ENCODE results near the gene CNKSR3.
A peak's percentile ranks its signal among the peaks of the same experiment; 100 is the strongest.

Gene CNKSR3

DNA sequence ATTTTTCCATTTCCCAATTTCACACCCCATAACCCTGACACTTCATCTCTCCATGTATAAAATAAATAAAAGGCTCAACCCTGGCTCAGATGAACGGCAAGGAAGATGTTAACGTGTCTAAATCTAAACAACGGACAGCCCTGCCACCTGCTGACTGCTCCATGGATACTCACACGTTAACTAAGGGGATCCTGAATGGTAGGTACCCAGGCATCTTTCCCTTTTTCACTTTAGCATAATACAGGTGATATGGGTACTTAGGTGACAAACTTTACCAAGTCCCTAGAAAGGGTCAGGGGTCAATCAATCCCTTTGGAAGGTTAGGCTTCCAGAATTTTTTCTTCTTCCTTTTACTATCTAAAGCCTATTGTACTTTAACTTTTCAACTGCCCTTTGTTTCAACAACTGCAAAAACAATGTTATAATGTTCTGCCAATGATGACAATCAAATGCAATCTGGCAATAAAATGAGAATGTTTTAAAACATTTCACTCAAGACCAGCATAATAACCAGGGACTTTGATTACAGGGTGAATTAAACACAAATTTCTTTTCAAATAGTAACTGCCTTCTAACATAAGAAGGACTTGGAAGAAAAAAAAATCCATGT, 101.5 kb downstream of the CNKSR3 start:
- DNase-seq, result peak; percentile 44
- in situ Hi-C loops (cut with HindIII; ENCODE audit: low pct_ligation_motif_present, low pct_unique_long_range_greater_than_20kb, low sequenced_read_pairs), result no loop called here

DNA sequence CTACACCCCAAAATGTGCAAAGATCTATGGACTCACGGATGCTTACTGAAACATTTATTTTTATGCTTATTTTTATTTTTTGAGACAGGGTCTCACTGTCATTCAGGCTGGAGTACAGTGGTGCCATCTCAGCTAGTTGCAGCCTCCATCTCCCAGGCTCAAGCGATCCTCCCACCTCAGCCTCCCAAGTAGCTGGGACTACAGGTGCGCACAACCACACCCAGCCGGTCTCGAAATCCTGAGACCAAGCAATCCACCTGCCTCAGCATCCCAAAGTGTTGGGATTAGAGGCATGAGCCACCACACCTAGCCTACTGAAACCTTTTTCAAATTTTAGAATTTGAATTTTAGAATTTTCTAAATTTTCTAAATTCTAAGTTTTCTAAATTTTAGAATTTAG, 103.0 kb downstream of the CNKSR3 start:
- in situ Hi-C loops (cut with HindIII; ENCODE audit: low pct_ligation_motif_present, low pct_unique_long_range_greater_than_20kb, low sequenced_read_pairs), result no loop called here

DNA sequence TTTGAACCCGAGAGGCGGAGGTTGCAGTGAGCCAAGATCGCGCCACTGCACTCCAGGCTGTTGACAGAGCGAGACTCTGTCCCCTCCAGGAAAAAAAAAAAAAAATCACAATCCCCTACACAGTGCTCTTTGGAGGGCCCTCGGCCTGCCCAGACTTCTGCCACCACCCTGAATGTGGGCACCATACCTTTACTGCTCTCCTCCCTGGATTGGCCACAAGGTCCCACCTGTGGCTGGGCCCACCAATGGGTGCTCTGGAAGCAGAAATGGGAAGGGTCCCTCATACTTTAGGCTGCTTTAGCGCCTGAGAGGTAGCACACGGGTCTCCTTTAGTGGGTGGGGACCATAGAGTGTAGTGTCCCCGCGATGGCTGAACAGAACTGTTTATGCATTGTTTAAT, 103.6 kb downstream of the CNKSR3 start:
- no peak for DNase-seq
- in situ Hi-C loops (cut with HindIII; ENCODE audit: low pct_ligation_motif_present, low pct_unique_long_range_greater_than_20kb, low sequenced_read_pairs), result no loop called here

More for the DNA sequence above, 103.0 kb downstream of the CNKSR3 start:
- no peak for DNase-seq

DNA sequence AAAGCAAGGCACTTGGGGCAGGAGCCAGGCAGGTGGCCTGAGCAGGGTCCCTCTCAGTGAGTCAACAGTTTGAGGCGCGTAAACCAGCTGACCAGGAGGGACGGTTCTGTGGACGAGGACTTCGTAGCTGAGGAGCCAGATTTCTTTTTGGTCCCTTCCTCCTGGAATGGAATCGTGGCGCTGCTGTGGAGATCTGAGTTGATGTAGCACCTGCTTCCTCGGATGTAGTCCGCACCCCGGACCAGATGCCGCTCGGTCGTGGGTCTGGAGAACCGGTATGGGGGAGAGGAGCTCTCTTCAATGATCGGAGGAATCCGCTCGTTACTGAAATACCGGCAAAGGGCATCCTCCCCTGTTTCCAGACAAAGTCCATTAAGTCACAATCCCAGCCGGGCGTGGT, 104.2 kb downstream of the CNKSR3 start:
- in situ Hi-C loops (cut with HindIII; ENCODE audit: low pct_ligation_motif_present, low pct_unique_long_range_greater_than_20kb, low sequenced_read_pairs), result no loop called here
- DNase-seq, result no peak

DNA sequence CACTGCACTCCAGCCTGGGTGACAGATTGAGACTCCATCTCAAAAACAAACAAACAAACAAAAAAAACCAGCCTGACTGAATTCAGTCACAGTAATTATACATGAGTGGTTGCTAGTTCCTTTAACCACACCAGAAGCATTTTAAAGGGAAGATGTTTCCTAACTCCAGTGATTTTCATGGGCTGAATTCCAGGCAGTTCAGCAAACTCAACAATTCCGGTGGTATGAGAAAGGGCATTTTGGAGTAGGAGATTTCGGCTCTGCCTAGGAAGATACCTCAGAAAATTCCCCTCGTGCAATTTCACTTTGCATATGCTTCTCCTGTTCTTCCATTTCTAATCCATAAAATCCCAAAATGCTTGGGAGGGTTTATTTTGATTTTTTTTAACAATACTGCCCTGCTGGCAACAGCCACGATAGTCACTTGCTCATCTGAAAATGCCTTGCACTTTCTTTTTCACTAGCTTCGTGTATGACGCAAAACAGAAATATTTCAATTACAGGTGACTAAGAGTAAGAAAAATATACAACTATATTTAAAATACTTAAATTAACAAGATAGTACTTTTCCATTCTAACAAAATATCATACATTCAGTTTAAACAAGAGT, 105.6 kb downstream of the CNKSR3 start:
- DNase-seq, result peak; percentile 38
- in situ Hi-C loops (cut with HindIII; ENCODE audit: low pct_ligation_motif_present, low pct_unique_long_range_greater_than_20kb, low sequenced_read_pairs), result no loop called here

DNA sequence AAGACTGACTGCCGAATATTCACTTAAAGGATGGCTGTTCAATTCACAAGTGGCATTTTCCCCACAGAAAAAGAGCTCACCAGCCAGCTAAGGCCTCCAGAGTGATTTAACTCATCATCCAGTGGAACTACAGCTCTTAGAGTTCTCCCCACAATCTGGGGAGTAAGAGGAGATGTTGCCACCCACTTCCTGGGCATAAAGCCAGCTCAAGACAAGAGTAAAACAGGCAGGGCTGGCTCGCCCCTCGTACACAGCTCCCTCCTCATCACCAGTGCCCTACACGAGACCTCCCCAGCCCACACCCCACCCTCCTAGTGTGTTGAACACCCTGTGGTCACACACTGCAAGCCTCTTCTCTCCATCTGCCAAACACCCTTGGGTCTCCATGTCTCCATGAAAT, 106.7 kb downstream of the CNKSR3 start:
- peak; percentile 19 for DNase-seq
- in situ Hi-C loops (cut with HindIII; ENCODE audit: low pct_ligation_motif_present, low pct_unique_long_range_greater_than_20kb, low sequenced_read_pairs), result no loop called here

DNA sequence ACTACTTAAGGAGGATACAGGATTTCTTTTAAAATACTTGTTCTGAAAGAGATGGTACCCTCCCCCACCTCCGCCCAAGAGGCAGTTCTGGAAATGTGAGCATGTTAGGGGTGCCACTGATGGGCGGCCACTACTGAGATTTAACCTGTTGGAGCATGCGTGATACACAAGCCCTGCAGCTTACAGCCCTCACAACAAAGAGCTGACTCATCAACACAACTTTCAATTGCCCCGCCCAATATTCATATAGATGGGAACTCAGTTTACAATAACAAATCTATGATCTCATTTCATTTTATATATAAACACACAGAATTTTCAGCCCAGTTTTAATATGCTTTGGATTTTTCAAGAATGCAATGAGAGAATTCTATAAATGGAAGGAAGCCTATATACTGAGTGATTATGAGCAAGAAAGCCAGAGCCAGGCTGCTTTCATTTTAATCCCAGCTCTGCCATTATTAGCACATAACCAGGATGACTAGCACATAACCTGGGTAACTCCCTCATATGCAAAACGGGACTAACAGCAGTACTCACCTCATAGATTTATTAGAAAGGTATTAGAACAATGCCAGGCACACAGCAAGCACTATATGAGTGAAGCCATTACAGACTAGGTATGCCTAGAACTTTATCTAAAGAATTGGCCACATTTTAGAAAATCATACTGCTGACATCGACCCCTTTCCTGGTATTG, 108.3 kb downstream of the CNKSR3 start:
- DNase-seq, result no peak

DNA sequence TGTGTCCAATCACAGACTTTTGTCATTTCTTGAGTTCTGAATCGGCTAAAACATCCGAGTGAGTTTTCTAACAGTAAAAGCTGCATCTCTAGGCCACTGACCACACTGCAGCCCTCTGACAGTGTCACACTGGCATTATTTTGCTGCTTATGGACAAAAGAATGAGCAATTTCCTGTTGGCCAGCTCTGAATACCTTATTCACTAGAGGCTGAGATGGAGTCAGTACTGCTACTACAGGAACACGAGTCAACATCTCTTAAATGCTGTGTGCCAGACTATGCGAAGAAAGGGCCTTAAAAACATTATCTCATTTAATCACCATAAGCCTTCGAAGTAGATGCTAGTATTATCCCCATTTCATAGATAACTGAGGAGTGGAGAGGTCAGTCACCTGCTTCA, 111.4 kb downstream of the CNKSR3 start:
- in situ Hi-C loops (cut with HindIII; ENCODE audit: low pct_ligation_motif_present, low pct_unique_long_range_greater_than_20kb, low sequenced_read_pairs), result no loop called here
- DNase-seq, result no peak

More for the DNA sequence above, 108.3 kb downstream of the CNKSR3 start:
- in situ Hi-C loops (cut with HindIII; ENCODE audit: low pct_ligation_motif_present, low pct_unique_long_range_greater_than_20kb, low sequenced_read_pairs), result no loop called here

DNA sequence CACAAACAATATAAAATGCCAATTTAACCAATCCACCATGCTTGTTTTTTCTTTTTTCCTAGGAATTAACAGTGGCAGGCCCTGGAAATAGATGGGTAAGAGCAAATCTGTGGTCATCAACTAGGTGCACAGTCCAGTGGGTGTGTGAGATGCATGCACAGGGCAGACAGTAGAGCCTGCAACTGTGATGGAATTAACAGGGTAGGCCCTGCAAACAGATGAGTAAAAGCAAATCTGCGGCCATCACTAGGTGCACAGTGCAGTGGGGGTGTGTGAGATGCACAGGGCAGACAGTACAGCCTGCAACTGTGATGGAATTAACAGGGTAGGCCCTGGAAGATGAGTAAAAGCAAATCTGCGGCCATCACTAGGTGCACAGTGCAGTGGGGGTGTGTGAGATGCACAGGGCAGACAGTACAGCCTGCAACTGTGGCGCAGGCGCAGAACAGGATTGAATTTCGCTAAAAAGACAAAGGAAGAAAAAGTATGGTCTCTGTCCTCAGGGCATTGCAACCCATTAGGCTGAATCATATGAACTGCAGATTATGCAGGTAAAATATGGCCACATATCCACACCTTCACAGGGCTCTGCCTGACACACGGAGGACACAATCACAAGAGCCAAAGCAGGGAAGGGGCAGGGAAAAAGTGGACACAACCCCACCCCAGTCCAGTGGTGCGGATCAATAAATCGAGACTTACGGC, 112.8 kb downstream of the CNKSR3 start:
- DNase-seq, result no peak
- in situ Hi-C loops (cut with HindIII; ENCODE audit: low pct_ligation_motif_present, low pct_unique_long_range_greater_than_20kb, low sequenced_read_pairs), result no loop called here

DNA sequence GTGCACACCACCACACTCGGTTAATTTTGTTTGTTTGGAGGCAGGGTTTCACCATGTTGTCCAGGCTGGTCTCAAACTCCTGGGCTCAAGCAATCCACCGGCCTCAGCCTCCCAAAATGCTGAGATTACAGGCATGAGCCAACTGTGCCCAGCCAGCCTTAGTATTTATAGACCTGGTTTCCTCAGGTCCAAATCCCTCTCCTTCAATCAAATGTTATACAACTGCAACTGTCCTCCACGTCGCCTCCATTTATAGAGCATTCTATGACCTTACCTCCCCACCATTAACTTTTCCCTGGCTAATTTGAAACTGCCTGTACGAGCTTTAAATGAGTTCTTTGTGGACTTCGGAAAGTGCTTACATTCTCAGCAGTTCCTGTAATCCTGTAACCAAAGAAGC, 114.6 kb downstream of the CNKSR3 start:
- in situ Hi-C loops (cut with HindIII; ENCODE audit: low pct_ligation_motif_present, low pct_unique_long_range_greater_than_20kb, low sequenced_read_pairs), result no loop called here

DNA sequence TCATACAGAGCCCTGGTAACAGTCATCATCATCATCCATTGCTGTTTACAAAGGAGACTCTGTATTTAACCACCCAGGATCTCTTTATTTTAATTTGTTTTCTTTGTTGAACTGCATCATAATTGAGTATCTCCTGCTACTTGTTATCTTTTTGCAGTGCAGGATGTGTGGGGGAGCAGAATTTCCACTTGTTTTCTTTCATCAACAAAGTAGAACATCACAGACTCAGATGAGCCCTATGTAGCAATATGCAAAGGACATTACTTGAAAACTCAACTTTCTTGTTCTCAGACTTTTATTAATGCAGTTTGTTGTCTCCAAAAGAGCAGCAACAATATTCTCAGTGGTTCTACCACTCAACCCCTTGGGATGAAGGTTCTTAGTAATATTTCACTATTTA, 115.2 kb downstream of the CNKSR3 start:
- in situ Hi-C loops (cut with HindIII; ENCODE audit: low pct_ligation_motif_present, low pct_unique_long_range_greater_than_20kb, low sequenced_read_pairs), result no loop called here
- DNase-seq, result no peak

More for the DNA sequence above, 114.6 kb downstream of the CNKSR3 start:
- no peak for DNase-seq

DNA sequence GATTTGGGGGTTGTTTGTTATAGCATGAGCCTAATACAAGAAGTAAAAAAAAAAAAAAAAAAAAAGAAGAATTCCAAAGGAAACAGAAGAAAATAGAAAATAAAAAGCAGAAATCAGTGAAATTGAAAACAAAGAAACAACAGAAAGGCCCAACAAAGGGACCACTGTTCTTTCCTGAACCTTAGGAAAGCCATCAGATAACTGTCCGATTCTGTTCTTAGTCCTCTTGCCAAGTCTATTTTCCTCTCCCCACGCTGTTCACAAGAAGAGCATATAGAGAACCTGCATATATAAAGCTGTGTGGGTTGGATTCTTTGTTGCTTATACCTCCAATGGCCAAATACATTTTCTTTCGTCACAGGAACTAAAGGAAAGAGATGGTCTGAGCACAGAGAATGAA, 115.9 kb downstream of the CNKSR3 start:
- in situ Hi-C loops (cut with HindIII; ENCODE audit: low pct_ligation_motif_present, low pct_unique_long_range_greater_than_20kb, low sequenced_read_pairs), result no loop called here
- no peak for DNase-seq

DNA sequence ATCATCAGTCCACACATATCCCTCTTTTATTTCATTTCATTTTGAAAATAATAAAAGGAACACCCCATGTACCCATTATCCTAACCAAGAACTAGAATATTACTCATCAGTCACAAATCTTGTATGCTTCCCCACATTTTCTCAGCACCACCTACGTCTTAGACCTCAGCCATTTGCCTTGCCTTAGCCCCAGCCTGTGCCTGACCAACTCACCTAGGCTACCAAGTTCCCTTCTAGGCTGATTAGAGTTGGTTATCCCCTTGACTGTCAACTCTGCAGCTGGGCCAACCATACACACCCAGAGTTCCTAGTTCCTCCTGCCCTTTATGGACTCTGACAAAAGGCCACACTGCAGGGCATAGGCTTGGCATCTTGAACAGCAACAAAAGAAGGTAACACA, 120.5 kb downstream of the CNKSR3 start:
- in situ Hi-C loops (cut with HindIII; ENCODE audit: low pct_ligation_motif_present, low pct_unique_long_range_greater_than_20kb, low sequenced_read_pairs), result no loop called here
- no peak for DNase-seq

DNA sequence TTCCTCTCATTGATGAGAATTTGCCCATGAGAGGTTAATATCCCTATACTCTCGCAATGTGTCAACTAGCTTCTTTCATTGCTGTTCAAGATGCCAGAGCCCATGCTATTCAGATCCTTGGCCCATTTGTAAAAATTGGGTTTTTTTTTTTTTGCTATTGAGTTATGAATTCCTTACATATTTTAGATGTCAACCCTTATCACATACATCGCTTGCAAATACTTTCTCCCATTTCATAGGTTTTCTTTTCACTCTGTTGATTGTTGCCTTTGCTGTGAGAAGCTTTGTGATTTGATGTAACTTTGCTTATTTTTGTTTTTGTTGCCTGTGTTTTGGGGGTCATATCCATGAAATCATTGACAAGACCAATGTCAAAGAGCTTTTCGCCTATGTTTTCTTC, 121.7 kb downstream of the CNKSR3 start:
- in situ Hi-C loops (cut with HindIII; ENCODE audit: low pct_ligation_motif_present, low pct_unique_long_range_greater_than_20kb, low sequenced_read_pairs), result no loop called here
- DNase-seq, result no peak

DNA sequence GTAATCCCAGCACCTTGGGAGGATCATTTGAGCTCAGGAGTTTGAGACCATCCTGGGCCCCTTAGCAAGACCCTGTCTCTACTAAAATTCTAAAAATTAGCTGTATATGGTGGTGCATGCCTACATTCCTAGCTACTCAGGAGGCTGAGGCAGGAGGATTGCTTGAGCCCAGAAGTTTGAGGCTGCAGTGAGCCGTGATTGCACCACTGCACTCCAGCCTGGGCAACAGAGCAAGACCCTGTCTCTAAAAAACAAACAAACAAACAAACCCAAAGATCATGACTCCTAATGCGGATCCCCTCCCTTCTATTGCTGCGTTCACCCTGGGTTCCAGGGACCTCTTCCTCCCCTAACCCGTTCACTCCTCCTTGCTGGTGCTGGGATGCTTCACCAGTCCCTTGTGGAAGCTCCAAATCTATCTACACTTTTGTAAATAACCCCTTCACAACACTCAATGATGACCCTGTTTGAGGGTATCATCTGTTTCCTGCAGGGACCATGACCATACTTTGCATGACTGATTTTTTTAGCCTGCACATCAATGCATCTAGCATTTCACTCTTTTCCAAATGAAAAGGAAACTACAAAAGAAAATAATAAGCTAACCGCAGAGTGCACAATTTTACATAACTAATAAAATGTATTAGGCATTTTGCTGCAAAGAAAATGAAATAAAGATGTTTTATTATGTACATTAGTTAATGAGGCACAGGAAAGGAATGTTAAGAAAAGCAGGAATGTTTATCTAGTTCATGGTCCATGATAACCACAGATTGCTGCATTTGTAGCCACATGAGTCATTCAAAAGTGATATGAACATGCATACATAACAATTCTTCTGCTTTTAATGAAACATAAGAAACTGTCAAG, 123.4 kb downstream of the CNKSR3 start:
- in situ Hi-C loops (cut with HindIII; ENCODE audit: low pct_ligation_motif_present, low pct_unique_long_range_greater_than_20kb, low sequenced_read_pairs), result no loop called here

DNA sequence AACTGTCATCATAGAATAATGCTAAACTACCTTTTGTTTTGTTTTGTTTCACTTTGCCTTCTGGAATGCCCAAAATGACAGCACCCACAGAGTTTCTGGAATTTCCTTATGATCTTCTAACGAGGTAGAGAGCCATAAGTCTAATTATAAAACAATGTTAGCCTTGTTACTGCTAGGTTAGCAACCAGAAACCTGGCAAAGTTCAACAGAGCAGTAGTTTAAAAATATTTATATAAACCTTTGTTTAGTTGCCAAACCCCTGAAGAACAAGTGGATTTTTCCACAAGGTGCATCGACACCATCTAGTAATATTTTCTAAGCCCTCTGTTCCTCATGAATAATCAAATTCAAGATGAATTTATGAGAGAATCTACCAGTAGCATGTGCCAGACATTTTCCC, 126.3 kb downstream of the CNKSR3 start:
- DNase-seq, result no peak
- in situ Hi-C loops (cut with HindIII; ENCODE audit: low pct_ligation_motif_present, low pct_unique_long_range_greater_than_20kb, low sequenced_read_pairs), result no loop called here

More for the DNA sequence above, 123.4 kb downstream of the CNKSR3 start:
- peak; percentile 81 for DNase-seq

DNA sequence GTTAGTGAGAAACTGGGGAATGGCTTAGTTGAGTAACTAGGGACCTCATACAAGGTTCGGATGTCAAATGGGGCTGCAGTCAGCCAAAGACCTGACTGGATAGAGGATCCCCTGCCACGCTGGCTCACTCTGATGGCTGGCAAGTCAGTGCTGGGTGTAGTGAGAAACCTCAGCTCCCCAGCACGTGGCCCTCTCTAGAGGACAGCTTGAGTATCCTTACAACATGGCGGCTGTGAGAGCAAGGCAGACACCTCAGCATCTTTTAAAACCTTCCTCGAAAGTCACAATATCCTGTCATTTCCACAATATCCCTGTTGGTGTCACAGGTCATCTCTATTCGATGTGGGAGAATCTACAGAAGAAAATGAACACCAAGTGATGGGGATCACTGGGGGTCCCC, 127.2 kb downstream of the CNKSR3 start:
- DNase-seq, result no peak
- in situ Hi-C loops (cut with HindIII; ENCODE audit: low pct_ligation_motif_present, low pct_unique_long_range_greater_than_20kb, low sequenced_read_pairs), result no loop called here

DNA sequence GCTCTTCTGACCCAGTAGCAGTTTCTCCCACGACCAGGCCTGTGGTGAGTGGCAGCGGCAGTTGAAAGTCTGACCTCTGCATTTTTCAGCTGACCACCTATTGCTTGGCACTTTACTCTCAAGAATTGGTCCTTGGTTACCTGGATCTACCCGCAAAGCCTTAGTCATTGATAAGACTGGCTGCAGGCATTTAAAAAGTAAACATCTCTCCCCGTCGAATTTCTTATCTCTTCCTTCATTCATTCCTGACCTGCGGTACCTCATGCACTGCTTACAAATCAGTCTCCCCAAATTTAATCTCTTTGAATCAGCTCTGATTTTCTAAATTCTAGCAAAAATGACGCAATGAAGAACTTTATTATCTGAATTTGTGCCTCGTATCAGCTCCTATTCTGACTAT, 127.7 kb downstream of the CNKSR3 start:
- in situ Hi-C loops (cut with HindIII; ENCODE audit: low pct_ligation_motif_present, low pct_unique_long_range_greater_than_20kb, low sequenced_read_pairs), result no loop called here
- no peak for DNase-seq

DNA sequence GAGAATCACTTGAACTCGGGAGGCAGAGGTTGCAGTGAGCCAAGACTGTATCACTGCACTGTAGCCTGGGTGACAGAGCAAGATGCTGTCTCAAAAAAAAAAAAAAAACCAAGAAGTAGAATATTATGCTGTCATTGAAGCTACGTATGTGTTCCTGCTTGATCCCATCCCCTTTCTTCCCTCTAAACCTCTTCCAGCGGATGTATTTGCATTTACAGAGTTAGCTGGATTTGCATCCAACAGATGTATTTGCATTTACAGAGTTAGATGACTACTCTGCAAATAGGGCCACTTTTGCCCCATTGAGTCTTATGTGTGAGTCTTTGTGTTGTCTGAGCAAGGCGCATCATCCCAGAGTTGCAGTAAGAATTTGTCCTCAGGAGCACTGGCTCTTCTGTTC, 128.9 kb downstream of the CNKSR3 start:
- DNase-seq, result no peak
- in situ Hi-C loops (cut with HindIII; ENCODE audit: low pct_ligation_motif_present, low pct_unique_long_range_greater_than_20kb, low sequenced_read_pairs), result no loop called here
